GM21526 (cell line): ENCODE measurements around the gene WDR72.
"Not testable (repeated sequence)": the region's sequence is repeated elsewhere in the genome, so short reads cannot be mapped to it uniquely, and the experiment has no call there.

Source experiments
- ATAC-seq: cut with Tn5 transposase; IDR thresholded peaks from one replicate; pipeline ENCODE4 v1.9.1; 2021; ENCODE audit warnings: moderate library complexity; ENCODE audit not compliant: unreplicated experiment, low FRiP score

WDR72 gene

DNA sequence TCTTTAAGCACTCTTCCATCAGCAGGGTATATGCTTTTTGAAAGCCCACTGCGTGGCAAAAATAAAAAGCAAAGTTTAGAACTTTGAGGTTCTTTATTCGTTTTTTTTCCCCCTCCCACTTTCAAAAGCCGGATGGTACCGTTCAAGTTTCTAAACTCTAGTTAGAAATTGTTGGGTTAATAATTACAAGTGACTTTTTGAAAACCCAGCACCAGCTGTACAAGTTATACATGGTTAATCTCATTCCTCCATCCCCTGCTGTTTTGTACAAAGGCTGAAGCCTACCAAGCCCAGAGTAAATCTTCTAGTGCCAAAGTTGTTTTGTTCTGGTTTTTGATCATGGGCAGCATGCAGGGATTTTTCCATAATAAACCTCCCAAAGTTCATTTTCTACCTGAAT lies 48.6 kb downstream of the WDR72 start:
- ATAC-seq: no peak

- ATAC-seq: no peak
Observed at GRCh38 chr15:53709821-53710220, 49.6 kb downstream of the WDR72 start.

GRCh38 chr15:53695365-53695764 lies 64.1 kb downstream of the WDR72 start:
- no peak for ATAC-seq

GRCh38 chr15:53694476-53694874 lies 65.0 kb downstream of the WDR72 start:
- no peak for ATAC-seq

DNA sequence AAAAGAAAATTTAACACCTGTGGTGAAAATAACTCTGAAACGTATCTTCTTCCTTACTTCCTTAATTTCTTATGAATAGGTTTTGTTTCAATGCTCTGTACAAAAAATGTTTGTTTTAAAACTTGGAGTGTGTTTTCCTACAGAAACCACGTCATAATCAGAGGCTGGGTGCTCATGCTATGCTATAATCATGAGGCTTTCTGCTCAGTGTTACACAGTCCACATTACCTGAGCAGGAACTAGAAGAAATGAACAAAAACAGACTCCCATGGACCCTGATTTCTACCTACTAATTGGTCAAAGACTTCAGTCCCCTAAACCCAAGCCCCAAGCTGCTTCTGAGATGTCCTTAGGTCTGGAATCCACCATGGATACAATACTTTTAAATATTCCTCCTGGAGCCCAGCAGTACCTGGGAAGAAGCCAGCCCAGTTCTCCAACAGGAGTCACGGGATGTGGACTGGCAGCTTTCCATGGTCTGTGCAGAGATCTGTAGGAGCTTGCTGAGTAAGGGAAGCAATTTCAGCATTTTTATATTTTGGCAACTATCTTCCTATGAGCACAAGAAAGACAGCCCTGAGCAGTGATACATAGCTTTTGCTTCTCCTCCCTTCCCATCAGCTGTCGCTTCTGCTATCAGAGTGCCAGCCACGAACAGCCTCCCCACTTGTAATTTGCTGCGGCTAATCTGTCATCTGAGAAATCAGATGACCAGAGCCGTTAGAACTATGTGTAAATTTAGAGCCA lies 65.6 kb downstream of the WDR72 start:
- no peak for ATAC-seq

GRCh38 chr15:53684162-53684561 lies 75.3 kb downstream of the WDR72 start:
- not testable (repeated sequence) for ATAC-seq

DNA sequence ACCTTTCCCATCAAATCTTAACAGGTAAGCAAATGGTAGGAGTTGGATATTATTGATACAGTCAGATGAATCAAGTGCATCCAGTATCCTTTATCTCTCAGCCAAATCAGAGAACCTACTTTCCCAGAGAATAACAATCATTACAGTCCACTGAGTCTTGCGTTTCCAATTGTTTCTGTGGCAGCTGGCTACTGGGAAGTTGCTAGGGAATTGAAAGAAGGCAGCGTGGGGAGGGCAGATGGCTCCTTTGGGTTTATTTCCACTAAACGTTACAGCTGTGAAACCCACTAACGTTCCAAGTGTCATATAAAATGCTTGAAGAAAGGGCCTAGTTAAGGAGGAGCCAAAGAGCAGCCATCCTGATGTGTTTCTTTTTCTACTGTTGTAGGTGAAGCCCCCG lies 78.4 kb downstream of the WDR72 start:
- no peak for ATAC-seq

DNA sequence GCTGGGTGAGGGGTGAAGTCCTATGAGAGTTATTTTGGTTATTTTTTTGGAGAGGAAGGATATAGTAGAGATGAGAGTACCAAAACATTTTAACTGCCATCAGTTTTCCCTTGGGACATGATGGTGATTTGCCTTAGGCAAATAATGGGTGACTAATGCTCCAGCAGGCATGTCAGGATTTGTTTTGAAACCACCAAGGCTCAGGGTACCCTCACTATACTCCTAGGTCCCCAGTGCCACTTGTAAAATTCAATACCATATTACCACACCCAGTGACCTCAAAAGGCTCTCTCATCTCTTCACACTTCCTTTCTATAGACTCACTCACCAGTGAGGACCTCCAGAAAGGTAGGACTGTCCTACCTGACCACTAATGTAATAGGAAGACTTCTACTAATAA lies 83.6 kb downstream of the WDR72 start:
- no peak for ATAC-seq

DNA sequence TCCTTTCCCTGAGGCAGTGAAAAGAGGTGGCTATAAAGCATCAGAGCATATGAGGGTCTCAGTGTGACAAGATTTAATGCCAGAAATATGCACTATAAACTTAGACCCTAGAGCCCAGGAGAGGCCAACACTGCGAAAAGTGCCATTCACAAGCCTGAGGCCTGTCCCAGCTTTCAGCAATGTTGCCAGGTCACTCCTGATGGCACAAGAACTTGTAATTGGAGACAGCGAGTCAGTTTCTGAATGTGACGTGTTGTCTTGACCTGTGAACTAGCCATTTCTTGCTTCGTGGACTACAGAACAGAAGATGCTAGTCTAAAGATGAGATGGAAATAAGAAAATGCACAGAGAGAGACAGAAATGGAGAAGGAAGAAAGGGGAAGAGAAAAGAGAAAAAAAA lies 87.9 kb downstream of the WDR72 start:
- ATAC-seq: no peak

GRCh38 chr15:53670701-53671100 lies 88.8 kb downstream of the WDR72 start:
- ATAC-seq: no peak

DNA sequence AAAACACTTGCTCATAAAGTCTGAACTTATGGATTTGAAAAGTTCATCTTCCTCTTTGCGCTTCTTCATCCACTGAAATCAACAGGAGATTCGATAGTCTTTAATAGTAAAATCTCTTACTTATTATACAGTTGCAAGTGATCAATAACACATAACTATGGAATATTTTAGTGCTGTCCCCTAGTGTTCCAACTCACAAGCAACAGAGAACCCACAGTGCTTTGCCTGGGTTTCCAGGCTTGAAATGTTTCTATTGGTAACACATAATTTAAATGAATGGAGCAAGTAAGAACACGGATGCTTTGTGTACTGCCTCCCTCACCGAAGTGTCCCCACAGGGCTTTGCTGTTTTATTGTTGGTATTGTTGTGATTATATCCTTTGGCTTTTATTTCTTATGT lies 93.5 kb downstream of the WDR72 start:
- ATAC-seq: no peak

- ATAC-seq: no peak
Observed at GRCh38 chr15:53658827-53659555, 100.5 kb downstream of the WDR72 start.

DNA sequence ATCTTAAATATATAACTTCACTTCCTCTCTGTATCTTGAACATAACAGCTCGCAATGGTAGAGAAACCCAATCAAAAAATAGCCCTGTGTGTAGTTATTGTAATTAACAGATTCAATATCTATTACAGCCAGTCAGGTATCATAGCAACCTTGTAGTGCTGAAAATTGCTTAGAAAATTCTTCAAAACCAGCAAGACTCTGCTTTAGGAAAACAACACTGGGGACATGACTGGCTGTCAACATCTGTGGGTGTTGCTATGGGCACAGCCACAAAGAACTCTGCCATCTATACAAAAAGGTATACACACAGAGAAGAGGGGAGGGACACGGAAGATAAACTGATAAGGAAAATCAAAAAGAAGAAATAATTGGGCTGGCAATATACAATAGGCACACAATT lies 101.2 kb downstream of the WDR72 start:
- ATAC-seq: no peak

DNA sequence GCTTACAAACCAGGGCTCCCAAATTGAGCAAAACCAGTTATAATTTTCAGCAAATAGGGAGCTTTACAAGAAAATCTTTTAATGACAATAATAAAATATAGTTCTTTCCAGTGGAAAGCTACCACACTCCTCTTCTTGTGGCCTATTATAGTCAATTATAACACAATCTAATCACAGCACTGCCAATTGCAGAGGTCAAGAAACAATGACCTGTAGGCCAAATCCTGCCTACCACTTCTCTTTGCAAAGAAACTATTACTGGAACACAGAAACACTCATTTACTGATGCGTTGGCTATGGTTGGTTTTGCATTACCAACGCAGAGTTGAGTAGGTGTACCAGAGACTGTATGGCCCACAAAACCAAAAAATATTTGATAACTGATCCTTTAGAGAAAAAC lies 110.5 kb downstream of the WDR72 start:
- ATAC-seq: no peak

GRCh38 chr15:53644660-53645059 lies 114.8 kb downstream of the WDR72 start:
- ATAC-seq: no peak

GRCh38 chr15:53634517-53635106 lies 124.9 kb downstream of the WDR72 start:
- ATAC-seq: no peak

GRCh38 chr15:53627279-53627678 lies 132.2 kb downstream of the WDR72 start:
- ATAC-seq: no peak

GRCh38 chr15:53625962-53626845 lies 133.3 kb downstream of the WDR72 start:
- ATAC-seq: no peak

- ATAC-seq: no peak
Observed at GRCh38 chr15:53625260-53625659, 134.2 kb downstream of the WDR72 start.

- no peak for ATAC-seq
Observed at GRCh38 chr15:53618461-53618860, 141.0 kb downstream of the WDR72 start.
